BLaER1 treated with 17β-estradiol and CSF1 and Interleukin-3, amounts not matched to agents 10 nM and 100 nM (cell line): Measurements from ENCODE around the gene CNGA1.
"Not testable (repeated sequence)": the region's sequence is repeated elsewhere in the genome, so short reads cannot be mapped to it uniquely, and the experiment has no call there.

Source experiments
- H3K27ac ChIP-seq, 11 experiments: shearing (Covaris generic); formaldehyde crosslinking; 2 replicates each; pipeline ENCODE4 v1.8.1; 2022
- H3K27me3 ChIP-seq, 11 experiments: shearing (Covaris generic); formaldehyde crosslinking; 2 replicates each; pipeline ENCODE4 v1.8.1; 2022
- H3K36me3 ChIP-seq, 11 experiments: shearing (Covaris generic); formaldehyde crosslinking; 2 replicates each; pipeline ENCODE4 v1.8.1; 2022
- H3K4me1 ChIP-seq, 10 experiments: shearing (Covaris generic); formaldehyde crosslinking; 2 replicates each; pipeline ENCODE4 v1.8.1; 2022
- H3K4me2 ChIP-seq, 11 experiments: shearing (Covaris generic); formaldehyde crosslinking; 2 replicates each; pipeline ENCODE4 v1.8.1; 2022
- H3K4me3 ChIP-seq, 10 experiments: shearing (Covaris generic); formaldehyde crosslinking; 2 replicates each; pipeline ENCODE4 v1.8.1; 2022
- H3K9ac ChIP-seq, 11 experiments: shearing (Covaris generic); formaldehyde crosslinking; 2 replicates each; pipeline ENCODE4 v1.8.1; 2022
- H3K9me3 ChIP-seq, 11 experiments: shearing (Covaris generic); formaldehyde crosslinking; replicated peaks in 1 of 11; 2 replicates each; pipeline ENCODE4 v1.8.1; 2022
- H4K20me1 ChIP-seq, 11 experiments: shearing (Covaris generic); formaldehyde crosslinking; 2 replicates each; pipeline ENCODE4 v1.8.1; 2022
- Cebpa-rat ChIP-seq, 11 experiments: shearing (Covaris generic); IDR thresholded peaks; 2 replicates each; pipeline ENCODE4 v1.8.1; 2022

The CNGA1 gene

GRCh38 chr4:48008021-48008596 is 8.4 kb downstream of the CNGA1 start:
- Histone ChIP-seq H3K9ac (no peak overlapping the region), H3K27me3 (no peaks in the 10 kb centered on the region), H3K36me3 (peaks cover 0 to 59% (median 0%) of the 10 kb centered on the region in 11 experiments; a peak in 4 of 22 replicates), H3K27ac (no peak overlapping the region), H3K9me3 (peaks cover 67 to 83% (median 76%) of the 10 kb centered on the region in 11 experiments), H4K20me1 (peaks cover 0 to under 1% (median 0%) of the 10 kb centered on the region in 11 experiments; a peak in 1 of 22 replicates), H3K4me2 (no peak overlapping the region), H3K4me3 (no peak overlapping the region), H3K4me1 (peaks cover 0 to 18% (median 4%) of the 10 kb centered on the region in 10 experiments; a peak in 9 of 20 replicates)
- no peak for TF ChIP-seq Cebpa-rat (IDR thresholded peaks at IDR 0.05)

GRCh38 chr4:48005781-48006180 is 10.7 kb downstream of the CNGA1 start:
- Histone ChIP-seq H3K9me3 (peaks cover 66 to 71% (median 68%) of the 10 kb centered on the region in 11 experiments), H3K36me3 (peaks cover 0 to 57% (median 0%) of the 10 kb centered on the region in 11 experiments; a peak in 4 of 22 replicates), H3K9ac (no peak overlapping the region), H3K27ac (no peak overlapping the region), H4K20me1 (peaks cover 0 to 13% (median 0%) of the 10 kb centered on the region in 11 experiments; a peak in 1 of 22 replicates), H3K27me3 (no peaks in the 10 kb centered on the region), H3K4me2 (no peak overlapping the region), H3K4me1 (no peaks in the 10 kb centered on the region), H3K4me3 (no peak overlapping the region)
- no peak for TF ChIP-seq Cebpa-rat (IDR thresholded peaks at IDR 0.05)

- not testable (repeated sequence) for H3K9ac ChIP-seq, H3K27ac ChIP-seq, H3K4me3 ChIP-seq, H3K27me3 ChIP-seq, H3K4me1 ChIP-seq, H3K4me2 ChIP-seq
- Histone ChIP-seq H3K9me3 (peaks cover 56 to 63% (median 60%) of the 10 kb centered on the region in 11 experiments), H4K20me1 (peaks cover 0 to 13% (median 0%) of the 10 kb centered on the region in 11 experiments; a peak in 1 of 22 replicates), H3K36me3 (peaks cover 0 to 48% (median 0%) of the 10 kb centered on the region in 11 experiments; a peak in 4 of 22 replicates)
Observed at GRCh38 chr4:48003568-48003967, 12.9 kb downstream of the CNGA1 start.

- Histone ChIP-seq H3K27me3 (no peaks in the 10 kb centered on the region), H3K27ac (no peak overlapping the region), H3K9me3 (peaks cover 53 to 60% (median 55%) of the 10 kb centered on the region in 11 experiments), H3K9ac (no peak overlapping the region), H3K36me3 (peaks cover 0 to 46% (median 0%) of the 10 kb centered on the region in 11 experiments; a peak in 4 of 22 replicates), H3K4me1 (no peaks in the 10 kb centered on the region), H4K20me1 (peaks cover 0 to 13% (median 0%) of the 10 kb centered on the region in 11 experiments; a peak in 1 of 22 replicates), H3K4me2 (no peak overlapping the region), H3K4me3 (no peak overlapping the region)
- no peak for TF ChIP-seq Cebpa-rat (IDR thresholded peaks at IDR 0.05)
Observed at GRCh38 chr4:48002267-48002666, 14.2 kb downstream of the CNGA1 start.

- TF ChIP-seq Cebpa-rat (IDR thresholded peaks at IDR 0.05), result no peak
Observed at GRCh38 chr4:47996021-47996420, 20.5 kb downstream of the CNGA1 start.

GRCh38 chr4:47992475-47992874 is 24.0 kb downstream of the CNGA1 start:
- not testable (repeated sequence) for H3K4me2 ChIP-seq, H4K20me1 ChIP-seq, H3K36me3 ChIP-seq, H3K27ac ChIP-seq, H3K4me1 ChIP-seq, H3K9ac ChIP-seq, H3K4me3 ChIP-seq, H3K27me3 ChIP-seq
- peaks cover 24 to 72% (median 35%) of the 10 kb centered on the region in 11 experiments for H3K9me3 ChIP-seq

More at GRCh38 chr4:47996021-47996420, 20.5 kb downstream of the CNGA1 start:
- Histone ChIP-seq H3K9me3 (peaks cover 31 to 81% (median 41%) of the 10 kb centered on the region in 11 experiments), H3K36me3 (peaks cover 0 to 24% (median 0%) of the 10 kb centered on the region in 11 experiments; a peak in 4 of 22 replicates), H3K4me3 (no peak overlapping the region), H3K4me1 (no peaks in the 10 kb centered on the region), H3K27ac (no peak overlapping the region), H3K9ac (no peak overlapping the region), H3K4me2 (no peak overlapping the region), H4K20me1 (no peaks in the 10 kb centered on the region), H3K27me3 (no peaks in the 10 kb centered on the region)

- no peak overlapping the region for H3K4me2 ChIP-seq
- TF ChIP-seq Cebpa-rat (IDR thresholded peaks at IDR 0.05), result no peak
- no peaks in the 10 kb centered on the region for H3K27me3 ChIP-seq
- H4K20me1 ChIP-seq, result no peaks in the 10 kb centered on the region
- no peak overlapping the region for H3K27ac ChIP-seq
- no peaks in the 10 kb centered on the region for H3K4me1 ChIP-seq
- peaks cover 24 to 61% (median 32%) of the 10 kb centered on the region in 11 experiments for H3K9me3 ChIP-seq
- no peaks in the 10 kb centered on the region for H3K36me3 ChIP-seq
- H3K4me3 ChIP-seq, result no peak overlapping the region
- H3K9ac ChIP-seq, result no peak overlapping the region
Observed at GRCh38 chr4:47990145-47990544, 26.3 kb downstream of the CNGA1 start.

- TF ChIP-seq Cebpa-rat (IDR thresholded peaks at IDR 0.05), result no peak
- H3K4me2 ChIP-seq, result peak overlapping the region in 2 of 11 experiments; percentile 56 to 66; a peak in 4 of 22 replicates
Observed at GRCh38 chr4:47974566-47974965, 41.9 kb downstream of the CNGA1 start.

GRCh38 chr4:47972721-47973120 is 43.8 kb downstream of the CNGA1 start:
- Histone ChIP-seq H3K4me1 (peaks cover 0 to 38% (median 0%) of the 10 kb centered on the region in 10 experiments; a peak in 5 of 20 replicates), H3K4me2 (peak overlapping the region in 2 of 11 experiments; percentile 27 to 33; a peak in 4 of 22 replicates), H3K9me3 (no peaks in the 10 kb centered on the region), H3K27ac (no peak overlapping the region), H3K27me3 (no peaks in the 10 kb centered on the region), H3K36me3 (no peaks in the 10 kb centered on the region), H4K20me1 (no peaks in the 10 kb centered on the region), H3K4me3 (no peak overlapping the region), H3K9ac (no peak overlapping the region)
- TF ChIP-seq Cebpa-rat (IDR thresholded peaks at IDR 0.05), result no peak

More at GRCh38 chr4:47974566-47974965, 41.9 kb downstream of the CNGA1 start:
- H3K9me3 ChIP-seq, result no peaks in the 10 kb centered on the region
- H3K36me3 ChIP-seq, result no peaks in the 10 kb centered on the region
- no peak overlapping the region for H3K4me3 ChIP-seq
- peak overlapping the region in 1 of 11 experiments; percentile 2; a peak in 1 of 22 replicates for H3K27ac ChIP-seq
- H3K27me3 ChIP-seq, result no peaks in the 10 kb centered on the region
- H3K9ac ChIP-seq, result no peak overlapping the region; a peak in 1 of 22 replicates
- no peaks in the 10 kb centered on the region for H4K20me1 ChIP-seq
- H3K4me1 ChIP-seq, result peaks cover 0 to 38% (median 0%) of the 10 kb centered on the region in 10 experiments; a peak in 5 of 20 replicates
